ENCODE results near the gene RCAN3. TPM values are rescaled to one million over a fixed set of nuclear protein-coding genes. Genes with fewer than 3 reads are reported as not detected.
A peak's percentile ranks its signal among the peaks of the same experiment; 100 is the strongest.

The RCAN3 gene
- total and polyA plus RNA-seq, 7 donors, result 3.0 to 19.1 (median 6.4) TPM

DNA sequence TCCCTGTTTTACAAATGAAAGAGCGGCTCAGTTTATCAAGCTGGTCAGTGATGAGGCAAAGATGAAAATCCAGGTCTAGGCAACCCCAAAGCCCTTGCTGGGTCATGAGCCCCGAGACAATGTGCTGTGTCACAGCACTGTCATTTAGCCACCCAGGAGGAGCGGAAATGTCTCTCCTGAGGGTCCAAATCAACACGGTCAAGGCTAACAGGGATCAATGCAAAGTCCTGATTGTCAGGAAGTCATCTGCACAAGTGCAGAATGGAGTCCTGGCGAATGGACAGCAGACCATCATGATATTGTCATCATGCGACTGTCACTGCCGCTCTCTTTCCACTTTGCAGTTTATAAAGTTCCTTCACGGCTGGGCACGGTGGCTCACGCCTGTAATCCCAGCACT, 83.5 kb downstream of the RCAN3 start:
- H3K27ac ChIP-seq, result no peak overlapping the region
- H3K36me3 ChIP-seq, result no peaks in the 10 kb centered on the region
- TF ChIP-seq EP300 (IDR thresholded peaks at IDR 0.05) (no peak), POLR2A (IDR thresholded peaks at IDR 0.05) (no peak), POLR2AphosphoS5 (IDR thresholded peaks at IDR 0.05) (no peak), CTCF (IDR thresholded peaks at IDR 0.05) (no peak)
- 86 to 87% methylated on average over 10 of the region's 10 CpGs for WGBS, 2 donors
- no peaks in the 10 kb centered on the region for H3K4me1 ChIP-seq
- DNase-seq, result no peak
- H3K4me3 ChIP-seq, result no peak overlapping the region
- intact Hi-C loops (cut with DNase I), result no loop called here
- H3K9me3 ChIP-seq, result no peaks in the 10 kb centered on the region
- H3K27me3 ChIP-seq, result peaks cover 0 to 5% (median 0%) of the 10 kb centered on the region in 3 donors

GRCh38 chr1:24586970-24587820, 84.6 kb downstream of the RCAN3 start:
- intact Hi-C loops (cut with DNase I), result no loop called here
- Histone ChIP-seq H3K4me1 (no peaks in the 10 kb centered on the region), H3K4me3 (no peak overlapping the region), H3K9me3 (no peaks in the 10 kb centered on the region), H3K27ac (no peak overlapping the region), H3K36me3 (no peaks in the 10 kb centered on the region), H3K27me3 (peaks cover 0 to 5% (median 0%) of the 10 kb centered on the region in 3 donors)
- DNase-seq, result no peak
- WGBS, 2 donors, result 24 to 32% methylated on average over 9 of the region's 9 CpGs
- peak; percentile 8 to 66 (median 61) for TF ChIP-seq CTCF (IDR thresholded peaks at IDR 0.05)
- TF ChIP-seq EP300 (IDR thresholded peaks at IDR 0.05), result no peak
- TF ChIP-seq POLR2AphosphoS5 (IDR thresholded peaks at IDR 0.05), result no peak

GRCh38 chr1:24588573-24588972, 85.9 kb downstream of the RCAN3 start:
- TF ChIP-seq POLR2A (IDR thresholded peaks at IDR 0.05) (no peak), POLR2AphosphoS5 (IDR thresholded peaks at IDR 0.05) (no peak), EP300 (IDR thresholded peaks at IDR 0.05) (no peak), CTCF (IDR thresholded peaks at IDR 0.05) (no peak)
- H3K36me3 ChIP-seq, result no peaks in the 10 kb centered on the region
- no peak overlapping the region for H3K27ac ChIP-seq
- H3K27me3 ChIP-seq, result peaks cover 0 to 5% (median 0%) of the 10 kb centered on the region in 3 donors
- 65 to 80% methylated on average over 5 of the region's 5 CpGs for WGBS, 2 donors
- H3K4me3 ChIP-seq, result no peak overlapping the region
- intact Hi-C loops (cut with DNase I), result no loop called here
- no peaks in the 10 kb centered on the region for H3K9me3 ChIP-seq
- no peak for DNase-seq
- no peaks in the 10 kb centered on the region for H3K4me1 ChIP-seq

- intact Hi-C loops (cut with DNase I), result no loop called here
- no peak for TF ChIP-seq POLR2A (IDR thresholded peaks at IDR 0.05)
- TF ChIP-seq CTCF (IDR thresholded peaks at IDR 0.05), result no peak
- no peak for TF ChIP-seq POLR2AphosphoS5 (IDR thresholded peaks at IDR 0.05)
- TF ChIP-seq EP300 (IDR thresholded peaks at IDR 0.05), result no peak
These were observed 86.6 kb downstream of the RCAN3 start for GRCh38 chr1:24589200-24589599.

More at GRCh38 chr1:24589200-24589599, 86.6 kb downstream of the RCAN3 start:
- no peak for DNase-seq
- Histone ChIP-seq H3K36me3 (no peaks in the 10 kb centered on the region), H3K27me3 (peaks cover 0 to 5% (median 0%) of the 10 kb centered on the region in 3 donors), H3K4me3 (no peak overlapping the region), H3K9me3 (no peaks in the 10 kb centered on the region), H3K27ac (no peak overlapping the region), H3K4me1 (no peaks in the 10 kb centered on the region)
- WGBS, 2 donors, result 74 to 82% methylated on average over 3 of the region's 3 CpGs

Other genes starting within 250 kb of the RCAN3 start
- gene GRHL3, start 183.5 kb upstream of the RCAN3 start, total RNA-seq, result not detected
- under 1 TPM in 2 of 3 donors, not detected in 1; 0.23 to 0.63 TPM for gene GRHL3, start 183.5 kb upstream of the RCAN3 start, polyA plus RNA-seq
- gene STPG1, start 89.1 kb upstream of the RCAN3 start, total RNA-seq, result 1 to 10 TPM; 2.3 to 4.6 (median 2.7) TPM
- 10 to 100 TPM; 11.3 to 12.7 (median 11.4) TPM for gene STPG1, start 89.1 kb upstream of the RCAN3 start, polyA plus RNA-seq
- gene NIPAL3, start 87.0 kb upstream of the RCAN3 start, total RNA-seq, result 10 to 100 TPM; 23.7 to 53.2 (median 42.3) TPM
- 10 to 100 TPM in 1 of 3 donors, 1 to 10 TPM in 2; 5.8 to 19.6 (median 7.8) TPM for gene NIPAL3, start 87.0 kb upstream of the RCAN3 start, polyA plus RNA-seq
- not detected for gene NCMAP, start 53.3 kb downstream of the RCAN3 start, total RNA-seq
- gene NCMAP, start 53.3 kb downstream of the RCAN3 start, polyA plus RNA-seq, result 1 to 10 TPM in 1 of 3 donors, under 1 TPM in 2; 0.51 to 1.8 (median 0.60) TPM
- gene SRRM1, start 140.5 kb downstream of the RCAN3 start, total RNA-seq, result 100 to 1,000 TPM in 1 of 4 donors, 10 to 100 TPM in 3; 81.5 to 171 (median 89.6) TPM
- gene SRRM1, start 140.5 kb downstream of the RCAN3 start, polyA plus RNA-seq, result 10 to 100 TPM; 19.2 to 51.4 (median 21.7) TPM
- gene CLIC4, start 242.6 kb downstream of the RCAN3 start, total RNA-seq, result 100 to 1,000 TPM; 334 to 443 (median 385) TPM
- 10 to 100 TPM; 37.8 to 39.9 (median 37.9) TPM for gene CLIC4, start 242.6 kb downstream of the RCAN3 start, polyA plus RNA-seq

Measured in sigmoid colon (tissue), 7 donors.